Measurements from ENCODE around the gene SPEF2.

Gene SPEF2

GRCh38 chr5:35857606-35858205 is 240.0 kb downstream of the SPEF2 start:
- no peak for DNase-seq

DNA sequence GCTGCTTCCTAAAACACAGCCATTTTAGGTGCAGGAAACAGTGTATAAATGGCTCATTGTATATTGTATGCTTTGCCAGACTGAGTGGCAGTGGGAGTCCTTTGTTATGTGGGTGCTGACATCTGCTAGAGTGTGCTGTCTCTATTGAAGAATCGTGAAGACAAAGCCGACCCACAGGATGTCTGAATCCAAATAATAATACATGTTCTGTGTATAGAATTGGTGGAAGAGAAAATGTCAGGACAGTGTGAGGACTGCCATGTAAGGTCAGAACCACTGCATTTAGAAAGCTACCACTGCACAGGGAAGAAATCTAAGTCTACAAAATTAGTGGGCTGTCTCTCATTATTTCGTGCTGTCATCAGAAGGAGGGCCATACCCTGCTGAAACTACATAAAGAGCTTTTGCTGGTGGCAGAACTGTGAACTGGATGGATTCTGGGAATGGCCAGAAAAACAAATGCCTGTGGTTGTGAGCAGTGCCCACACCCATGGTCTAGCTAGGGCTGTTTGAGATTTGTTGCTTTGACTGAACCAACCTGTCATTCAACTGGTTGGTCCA is 241.5 kb downstream of the SPEF2 start:
- DNase-seq, result no peak

- DNase-seq, result no peak
Observed at GRCh38 chr5:35860686-35861085, 243.0 kb downstream of the SPEF2 start.

GRCh38 chr5:35861718-35862117 is 244.1 kb downstream of the SPEF2 start:
- DNase-seq, result no peak

DNA sequence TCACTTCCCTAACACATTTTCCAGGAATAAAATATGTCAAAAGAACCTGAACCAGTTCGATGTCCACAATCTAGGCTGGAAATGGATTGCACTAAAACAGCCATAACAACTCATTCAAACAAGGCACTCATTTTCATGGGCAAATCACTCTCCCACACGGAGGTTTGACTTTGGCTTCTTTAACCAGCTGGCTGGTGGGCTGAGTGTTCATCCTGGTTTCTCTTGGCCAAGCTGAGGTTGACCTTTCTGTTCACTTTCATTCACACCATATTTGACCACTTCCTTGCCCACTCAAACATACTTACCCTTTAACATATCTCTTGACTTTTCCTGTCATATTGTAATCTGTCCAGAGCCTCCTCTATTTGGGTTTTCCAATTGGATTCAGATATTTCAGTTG is 244.5 kb downstream of the SPEF2 start:
- DNase-seq, result no peak

DNA sequence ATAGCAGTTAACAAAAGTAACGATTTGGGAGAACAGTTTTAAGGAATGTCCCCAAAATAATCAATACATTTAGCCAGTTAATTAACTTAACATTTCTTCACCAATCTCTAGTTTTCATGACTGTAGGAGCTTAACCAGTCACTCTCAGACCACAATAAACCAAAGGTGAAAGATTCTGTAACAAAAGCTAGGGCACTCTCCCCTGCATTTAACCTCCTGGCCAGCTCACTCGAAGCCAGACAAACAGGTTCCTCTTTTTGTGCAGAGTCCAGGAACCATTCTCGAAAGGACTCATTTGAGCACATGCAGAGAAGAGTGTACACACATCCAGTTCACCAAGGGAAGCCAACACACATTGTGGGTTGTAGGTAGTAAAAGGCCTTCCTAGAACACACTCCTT is 245.5 kb downstream of the SPEF2 start:
- DNase-seq, result no peak

Measured in NCI-H1092 (cell line).